HG03442 (cell line): Measurements from ENCODE around the gene STX18.
A peak's percentile ranks its signal among the peaks of the same experiment; 100 is the strongest.
"Not testable (repeated sequence)": the region's sequence is repeated elsewhere in the genome, so short reads cannot be mapped to it uniquely, and the experiment has no call there.

Experiments used
- ATAC-seq: cut with Tn5 transposase; IDR thresholded peaks from one replicate; pipeline ENCODE4 v1.9.1; 2021; ENCODE audit warnings: mild to moderate bottlenecking, moderate library complexity; ENCODE audit not compliant: unreplicated experiment

Gene STX18

DNA sequence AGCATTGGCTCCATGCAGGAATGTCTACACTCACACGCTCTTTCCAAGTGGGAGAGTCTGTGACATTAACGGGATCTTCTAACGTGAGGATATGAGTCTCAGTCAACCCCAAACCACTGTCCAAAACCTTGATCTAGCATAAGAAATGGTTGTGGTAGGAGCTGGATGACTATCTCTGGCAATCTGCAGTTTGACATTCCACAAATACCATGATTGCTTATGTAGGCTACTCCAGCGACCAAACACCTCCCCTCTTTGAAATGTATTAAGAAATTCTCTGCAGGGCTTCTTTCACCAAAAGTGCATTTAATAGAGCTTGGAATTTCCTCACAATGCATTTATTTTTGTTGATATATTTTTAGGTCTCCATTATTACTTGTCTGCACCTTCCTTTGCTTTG, 14.1 kb upstream of the STX18 start:
- no peak for ATAC-seq

GRCh38 chr4:4554234-4554633, 12.4 kb upstream of the STX18 start:
- no peak for ATAC-seq

- not testable (repeated sequence) for ATAC-seq
These were observed 10.2 kb upstream of the STX18 start for GRCh38 chr4:4552042-4552441.

DNA sequence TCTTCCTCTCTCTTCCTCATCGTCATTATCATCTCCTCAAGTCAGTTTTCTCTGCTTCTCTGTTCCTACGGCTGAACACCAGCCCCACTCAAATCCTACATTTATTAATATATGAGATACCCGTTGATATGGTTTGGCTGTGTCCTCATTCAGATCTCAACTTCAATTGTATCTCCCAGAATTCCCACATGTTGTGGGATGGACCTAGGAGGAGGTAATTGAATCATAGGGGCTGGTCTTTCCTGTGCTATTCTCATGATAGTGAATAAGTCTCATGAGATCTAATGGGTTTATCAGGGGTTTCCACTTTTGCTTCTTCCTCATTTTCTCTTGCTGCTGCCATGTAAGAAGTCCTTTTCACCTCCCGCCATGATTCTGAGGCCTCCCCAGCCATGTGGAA, 8.3 kb upstream of the STX18 start:
- not testable (repeated sequence) for ATAC-seq

GRCh38 chr4:4549534-4549933, 7.7 kb upstream of the STX18 start:
- no peak for ATAC-seq

GRCh38 chr4:4542774-4543485, 1.1 kb upstream of the STX18 start:
- no peak for ATAC-seq

DNA sequence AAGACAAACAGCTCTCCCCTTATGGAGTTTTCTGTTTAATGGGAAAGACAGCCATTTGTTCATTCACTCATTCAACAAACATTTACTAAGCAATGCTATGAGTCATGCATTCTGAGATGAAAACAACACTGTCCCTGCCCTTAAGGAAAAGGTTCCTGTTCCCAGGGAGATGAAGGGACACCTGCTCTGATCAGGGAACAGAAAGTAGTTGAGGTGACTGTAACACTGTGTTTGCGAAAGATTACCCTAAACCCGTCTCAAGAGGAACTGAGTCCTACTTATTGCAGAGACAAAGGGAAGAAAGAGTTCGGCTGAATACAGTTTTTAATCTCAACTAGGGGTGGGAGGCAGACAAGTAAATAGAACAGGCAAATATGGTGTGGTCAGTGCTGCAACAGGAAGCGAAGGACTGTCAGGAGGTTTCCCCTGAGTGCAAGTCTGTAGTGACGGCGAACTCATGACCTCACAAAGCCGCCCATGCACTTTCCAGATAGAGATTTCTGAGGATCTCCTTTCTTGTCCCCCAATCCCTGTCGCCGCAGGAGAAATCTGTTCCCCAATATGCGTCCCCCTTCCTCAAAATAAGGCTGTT, 712 bp downstream of the STX18 start:
- peak; percentile 37 for ATAC-seq

- ATAC-seq = no peak
These were observed 2.4 kb downstream of the STX18 start for GRCh38 chr4:4539481-4539880.

DNA sequence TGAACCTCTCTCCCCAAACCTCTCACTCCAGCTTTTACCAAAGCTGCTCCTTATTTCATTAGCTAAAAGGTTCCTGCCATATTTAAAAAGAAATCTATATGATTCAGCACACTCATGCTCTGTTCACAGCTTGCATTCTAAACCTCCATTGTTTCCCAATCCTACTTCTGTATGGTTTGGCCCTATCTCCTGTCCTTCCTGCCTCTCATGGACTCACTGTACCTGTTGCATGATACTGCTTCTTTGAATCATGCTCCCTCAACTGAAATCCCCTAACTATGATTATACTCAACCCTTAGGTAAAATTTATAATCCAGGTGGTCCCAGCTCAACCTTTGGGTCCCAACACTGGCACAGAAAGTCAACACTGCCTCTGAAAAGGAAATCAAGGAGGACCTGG, 6.3 kb downstream of the STX18 start:
- no peak for ATAC-seq

- no peak for ATAC-seq
These were observed 7.2 kb downstream of the STX18 start for GRCh38 chr4:4534515-4535145.

- no peak for ATAC-seq
These were observed 8.2 kb downstream of the STX18 start for GRCh38 chr4:4533461-4534169.

DNA sequence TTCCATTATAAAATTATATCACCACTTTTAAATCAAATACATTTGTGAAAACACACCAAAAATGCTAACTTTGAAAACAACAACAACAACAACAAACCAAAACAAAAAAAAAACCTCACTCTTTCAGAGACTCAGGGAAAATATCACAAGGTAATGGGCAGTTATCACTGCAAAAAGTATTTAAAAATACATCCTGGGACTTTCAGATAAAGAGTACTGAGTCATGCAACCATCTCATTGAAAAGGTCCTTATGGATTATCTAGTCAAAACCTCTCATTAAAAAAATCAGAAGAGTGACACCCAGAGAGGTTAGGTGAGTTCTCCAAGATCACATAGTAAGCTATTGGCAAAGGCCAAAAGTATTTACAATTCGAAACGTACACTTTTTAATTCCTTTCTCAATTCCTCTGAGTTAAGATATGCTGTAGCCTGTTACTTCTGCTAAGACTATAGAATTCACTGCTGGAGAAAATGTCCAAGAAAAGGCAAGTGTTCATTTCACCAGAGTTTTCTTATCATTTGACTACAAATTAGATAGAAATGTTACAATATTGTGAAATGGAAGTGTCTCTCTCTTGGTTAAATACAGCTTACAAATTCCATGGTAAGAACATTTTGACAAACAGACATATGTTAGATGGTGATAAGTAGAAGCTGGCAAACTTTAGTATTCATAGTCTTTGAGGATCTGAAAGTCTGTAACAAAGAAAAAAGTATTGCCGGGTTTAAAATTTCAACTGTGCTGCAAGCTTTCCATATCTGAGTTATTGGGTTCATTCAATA, 9.3 kb downstream of the STX18 start:
- no peak for ATAC-seq

- no peak for ATAC-seq
These were observed 12.5 kb downstream of the STX18 start for GRCh38 chr4:4529392-4529791.

- no peak for ATAC-seq
These were observed 15.4 kb downstream of the STX18 start for GRCh38 chr4:4526401-4526800.

DNA sequence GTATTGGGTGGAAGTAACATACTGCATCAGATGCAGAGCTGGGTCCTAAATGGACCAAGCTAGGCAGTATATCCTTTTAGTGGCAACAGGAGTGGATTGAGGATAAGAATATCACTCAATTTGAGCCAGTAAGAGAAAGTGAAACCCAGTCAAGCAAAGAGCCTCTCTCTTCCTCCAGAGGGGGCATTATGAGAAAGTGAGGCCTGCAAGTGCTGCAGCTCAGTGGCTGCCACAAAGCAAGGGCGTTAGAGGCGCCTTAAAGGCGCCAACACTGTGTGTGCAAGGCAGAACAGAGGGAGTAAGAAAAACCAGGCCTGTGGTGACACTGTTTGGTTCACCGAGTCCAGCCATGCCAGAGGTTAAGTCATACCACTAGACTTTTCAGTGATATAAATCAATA, 17.5 kb downstream of the STX18 start:
- ATAC-seq = peak; percentile 95

GRCh38 chr4:4521731-4522130, 20.1 kb downstream of the STX18 start:
- ATAC-seq = no peak

- no peak for ATAC-seq
These were observed 20.7 kb downstream of the STX18 start for GRCh38 chr4:4521136-4521535.

GRCh38 chr4:4519297-4519894, 22.5 kb downstream of the STX18 start:
- ATAC-seq = no peak

GRCh38 chr4:4518747-4519146, 23.1 kb downstream of the STX18 start:
- no peak for ATAC-seq

DNA sequence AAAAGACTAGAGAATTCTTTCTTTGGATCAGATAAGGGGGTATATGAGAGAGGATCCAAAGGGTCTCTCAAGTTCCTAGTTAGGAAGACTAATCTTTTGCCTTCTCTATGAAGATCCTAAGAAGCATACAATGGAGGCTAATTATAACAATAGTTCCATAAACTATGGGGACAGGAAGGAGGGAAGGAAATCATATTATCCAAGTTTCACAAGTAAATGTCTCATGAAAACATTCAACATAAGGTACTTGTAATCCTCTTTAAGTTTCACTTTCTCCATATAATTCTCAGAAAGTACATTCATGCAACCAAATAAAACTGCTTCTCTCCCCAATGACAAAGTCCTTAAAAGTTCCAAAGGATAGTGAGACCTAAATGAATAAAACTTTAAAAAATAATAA, 27.1 kb downstream of the STX18 start:
- ATAC-seq = no peak

GRCh38 chr4:4512282-4512681, 29.6 kb downstream of the STX18 start:
- ATAC-seq = no peak
